HL-60 (cell line): ENCODE results near the gene DUSP7.

Source experiments
- GABPA ChIP-seq: IDR thresholded peaks from 2 replicates; pipeline ENCODE4 v1.6.1; 2012; ENCODE audit warnings: low read depth
- POLR2AphosphoS5 ChIP-seq: IDR thresholded peaks from 2 replicates; pipeline ENCODE4 v1.6.1; 2012; ENCODE audit warnings: low read depth
- SPI1 ChIP-seq: IDR thresholded peaks from 2 replicates; pipeline ENCODE4 v1.6.1; 2012; ENCODE audit warnings: low read depth, mild to moderate bottlenecking, borderline replicate concordance
- TF ChIP-seq, protein P1 (sequence below): IDR thresholded peaks from one replicate; pipeline ENCODE4 v1.5.1; 2011; ENCODE audit warnings: low read length, control low read depth, inconsistent platforms; ENCODE audit not compliant: insufficient read depth
- TF ChIP-seq, protein P2 (sequence below): IDR thresholded peaks from 2 replicates; pipeline ENCODE4 v1.6.1; 2012; ENCODE audit warnings: low read depth; ENCODE audit not compliant: insufficient replicate concordance

DNA sequence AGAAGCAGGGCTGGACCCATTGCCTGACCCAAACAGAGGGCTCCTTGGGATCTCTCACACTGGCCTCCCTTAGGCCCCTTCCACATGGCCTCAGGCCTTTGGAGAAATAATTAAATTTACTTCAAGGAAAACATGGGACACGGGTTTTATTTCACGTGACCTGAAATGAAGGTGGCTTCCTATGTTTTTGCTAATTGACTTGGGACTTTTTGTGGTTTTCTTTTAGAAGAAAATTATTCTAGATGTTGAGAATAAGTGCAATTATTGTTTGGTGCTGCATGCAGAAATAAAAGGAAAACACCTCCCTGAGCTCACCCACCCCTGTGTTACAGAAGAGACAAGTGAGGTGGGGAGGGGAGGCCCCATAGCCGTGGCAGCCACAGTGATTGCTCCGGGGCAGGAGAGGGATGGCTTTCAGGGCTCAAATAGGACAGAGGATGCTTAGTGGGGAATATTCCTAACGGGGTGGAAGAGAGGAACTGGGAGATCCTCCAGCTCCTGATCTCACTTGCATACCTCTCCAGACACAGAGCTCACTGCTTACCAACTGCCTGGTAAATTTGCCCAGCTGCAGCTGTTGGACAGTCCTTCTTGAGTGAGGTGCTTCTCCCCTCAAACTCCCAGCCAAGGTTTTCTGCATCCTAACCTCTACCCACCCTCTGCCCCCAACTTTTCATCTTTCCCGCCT, 31.5 kb downstream of the DUSP7 start:
- no peak for TF ChIP-seq SPI1
- TF ChIP-seq, protein P1, sequence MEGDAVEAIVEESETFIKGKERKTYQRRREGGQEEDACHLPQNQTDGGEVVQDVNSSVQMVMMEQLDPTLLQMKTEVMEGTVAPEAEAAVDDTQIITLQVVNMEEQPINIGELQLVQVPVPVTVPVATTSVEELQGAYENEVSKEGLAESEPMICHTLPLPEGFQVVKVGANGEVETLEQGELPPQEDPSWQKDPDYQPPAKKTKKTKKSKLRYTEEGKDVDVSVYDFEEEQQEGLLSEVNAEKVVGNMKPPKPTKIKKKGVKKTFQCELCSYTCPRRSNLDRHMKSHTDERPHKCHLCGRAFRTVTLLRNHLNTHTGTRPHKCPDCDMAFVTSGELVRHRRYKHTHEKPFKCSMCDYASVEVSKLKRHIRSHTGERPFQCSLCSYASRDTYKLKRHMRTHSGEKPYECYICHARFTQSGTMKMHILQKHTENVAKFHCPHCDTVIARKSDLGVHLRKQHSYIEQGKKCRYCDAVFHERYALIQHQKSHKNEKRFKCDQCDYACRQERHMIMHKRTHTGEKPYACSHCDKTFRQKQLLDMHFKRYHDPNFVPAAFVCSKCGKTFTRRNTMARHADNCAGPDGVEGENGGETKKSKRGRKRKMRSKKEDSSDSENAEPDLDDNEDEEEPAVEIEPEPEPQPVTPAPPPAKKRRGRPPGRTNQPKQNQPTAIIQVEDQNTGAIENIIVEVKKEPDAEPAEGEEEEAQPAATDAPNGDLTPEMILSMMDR: no peak
- no peak for TF ChIP-seq GABPA
- TF ChIP-seq, protein P2, sequence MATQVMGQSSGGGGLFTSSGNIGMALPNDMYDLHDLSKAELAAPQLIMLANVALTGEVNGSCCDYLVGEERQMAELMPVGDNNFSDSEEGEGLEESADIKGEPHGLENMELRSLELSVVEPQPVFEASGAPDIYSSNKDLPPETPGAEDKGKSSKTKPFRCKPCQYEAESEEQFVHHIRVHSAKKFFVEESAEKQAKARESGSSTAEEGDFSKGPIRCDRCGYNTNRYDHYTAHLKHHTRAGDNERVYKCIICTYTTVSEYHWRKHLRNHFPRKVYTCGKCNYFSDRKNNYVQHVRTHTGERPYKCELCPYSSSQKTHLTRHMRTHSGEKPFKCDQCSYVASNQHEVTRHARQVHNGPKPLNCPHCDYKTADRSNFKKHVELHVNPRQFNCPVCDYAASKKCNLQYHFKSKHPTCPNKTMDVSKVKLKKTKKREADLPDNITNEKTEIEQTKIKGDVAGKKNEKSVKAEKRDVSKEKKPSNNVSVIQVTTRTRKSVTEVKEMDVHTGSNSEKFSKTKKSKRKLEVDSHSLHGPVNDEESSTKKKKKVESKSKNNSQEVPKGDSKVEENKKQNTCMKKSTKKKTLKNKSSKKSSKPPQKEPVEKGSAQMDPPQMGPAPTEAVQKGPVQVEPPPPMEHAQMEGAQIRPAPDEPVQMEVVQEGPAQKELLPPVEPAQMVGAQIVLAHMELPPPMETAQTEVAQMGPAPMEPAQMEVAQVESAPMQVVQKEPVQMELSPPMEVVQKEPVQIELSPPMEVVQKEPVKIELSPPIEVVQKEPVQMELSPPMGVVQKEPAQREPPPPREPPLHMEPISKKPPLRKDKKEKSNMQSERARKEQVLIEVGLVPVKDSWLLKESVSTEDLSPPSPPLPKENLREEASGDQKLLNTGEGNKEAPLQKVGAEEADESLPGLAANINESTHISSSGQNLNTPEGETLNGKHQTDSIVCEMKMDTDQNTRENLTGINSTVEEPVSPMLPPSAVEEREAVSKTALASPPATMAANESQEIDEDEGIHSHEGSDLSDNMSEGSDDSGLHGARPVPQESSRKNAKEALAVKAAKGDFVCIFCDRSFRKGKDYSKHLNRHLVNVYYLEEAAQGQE: no peak
- TF ChIP-seq POLR2AphosphoS5: no peak
